Muscle of back (tissue), 11 donors: ENCODE data around the gene TRPC4AP. TPM values are rescaled to one million over a fixed set of nuclear protein-coding genes. Genes with fewer than 3 reads are reported as not detected.

Experiments
- DNase-seq, 3 donors: peaks; one replicate each; pipeline versions ENCODE4 v3.0.0 to v3.0.0-alpha.2; 2013
- polyA plus RNA-seq, 10 donors: library from polyadenylated mRNA; unstranded; fragments of 120-200 nt; gene quantifications; one replicate each; pipeline ENCODE4 v1.2.1, GENCODE V29; 2013; ENCODE audit not compliant: insufficient read length in 10 of 10

The TRPC4AP gene
- polyA plus RNA-seq, 10 donors, result 49.4 to 63.2 (median 54.0) TPM

DNA sequence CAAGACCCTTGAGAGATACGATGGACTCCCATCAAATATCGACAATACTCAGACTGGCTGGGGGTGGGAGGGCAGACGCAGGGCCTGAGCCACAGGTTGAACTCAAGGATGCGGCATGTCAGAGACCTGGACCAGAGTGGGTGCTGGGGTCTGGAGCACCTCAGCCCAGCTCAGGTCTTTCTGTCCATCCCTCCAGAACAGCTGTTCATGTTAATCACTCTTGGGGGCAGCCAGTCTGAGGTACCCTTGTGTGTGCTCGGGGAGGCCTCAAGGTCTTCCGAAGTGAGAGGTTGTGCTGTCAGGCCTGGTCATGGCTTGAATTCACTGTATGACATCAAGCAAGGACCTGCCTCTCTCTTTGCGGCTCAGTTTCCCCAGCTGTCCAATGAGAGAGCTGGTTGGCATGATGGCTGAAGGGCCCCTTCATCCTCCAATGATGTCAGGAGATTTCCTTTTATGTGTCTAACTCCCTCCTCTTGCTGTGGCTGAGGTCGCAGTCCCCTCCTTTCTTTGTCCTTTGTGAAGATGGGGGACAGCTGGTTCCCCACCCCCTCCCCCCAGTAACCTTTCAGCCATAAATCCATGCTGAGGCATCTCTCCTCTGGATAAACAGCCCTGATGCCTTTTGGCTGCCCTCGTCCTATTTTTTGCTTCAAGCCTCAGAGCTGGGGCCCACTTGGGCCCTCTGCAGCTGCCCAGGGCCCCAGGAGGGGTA, 121.6 kb downstream of the TRPC4AP start:
- no peak for DNase-seq

DNA sequence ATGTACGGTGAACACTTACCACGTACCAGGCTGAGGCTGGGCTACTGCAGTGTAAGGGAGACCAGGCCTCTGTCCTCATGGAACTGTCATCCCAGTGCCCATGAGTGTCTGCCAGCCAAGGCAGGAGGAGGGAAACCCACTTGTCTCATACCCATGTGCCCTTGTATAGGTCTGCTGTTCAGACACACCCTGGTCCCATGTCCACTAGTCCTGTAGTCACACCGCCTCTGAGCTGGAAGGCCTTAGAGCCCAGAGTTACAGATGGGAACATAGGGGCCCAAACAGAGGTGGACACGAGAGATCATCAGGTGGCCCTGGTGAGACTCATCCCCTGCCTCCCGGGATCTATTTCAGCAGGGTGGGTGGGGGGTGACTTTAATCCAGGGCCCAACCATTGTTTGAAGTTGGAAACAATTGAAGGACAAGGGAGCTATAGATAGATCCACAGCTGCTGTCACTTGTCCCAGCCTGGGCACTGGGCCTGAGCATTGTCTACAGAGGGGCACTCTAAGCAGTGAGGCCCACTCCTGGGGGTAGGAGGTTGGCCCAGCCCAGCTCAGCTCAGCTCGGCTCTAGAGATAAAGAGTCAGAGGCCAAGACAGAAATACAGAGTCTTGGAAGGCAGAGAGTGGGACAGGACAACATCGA, 122.3 kb downstream of the TRPC4AP start:
- DNase-seq, result no peak

DNA sequence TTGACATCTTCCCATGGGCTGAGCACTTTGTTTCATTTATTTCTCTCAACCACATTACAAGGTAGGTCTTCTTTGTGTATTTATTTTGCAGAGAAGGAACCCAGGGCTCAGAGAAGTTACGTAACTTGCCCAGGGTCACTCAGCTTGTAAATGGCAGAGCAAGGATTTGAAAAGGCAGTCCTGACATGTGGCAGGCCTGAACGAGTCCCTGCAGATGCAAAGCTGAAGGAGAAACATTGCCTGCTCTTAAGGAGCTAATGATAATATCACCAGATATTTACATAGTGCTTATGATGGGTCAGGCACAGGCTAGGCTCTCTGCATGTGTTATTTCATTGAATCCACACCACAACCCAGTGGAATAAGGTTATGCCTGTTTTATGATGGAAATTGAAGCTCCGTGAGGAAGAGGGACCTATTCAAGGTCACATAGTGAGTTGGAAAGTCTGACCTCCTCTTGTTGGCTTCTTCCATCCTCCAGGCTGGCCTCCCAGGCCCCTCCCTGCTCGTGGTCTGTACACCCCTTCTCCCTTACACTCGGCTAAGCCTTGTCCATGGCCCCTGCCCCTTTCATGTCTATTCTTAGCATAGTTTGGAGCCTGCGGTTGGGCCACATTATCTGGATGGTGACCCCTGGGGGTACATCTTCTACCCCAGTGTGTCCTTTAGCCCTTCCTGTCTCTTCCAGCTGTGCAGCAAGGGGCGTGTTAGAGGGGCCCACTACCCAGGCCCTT, 124.4 kb downstream of the TRPC4AP start:
- no peak for DNase-seq

DNA sequence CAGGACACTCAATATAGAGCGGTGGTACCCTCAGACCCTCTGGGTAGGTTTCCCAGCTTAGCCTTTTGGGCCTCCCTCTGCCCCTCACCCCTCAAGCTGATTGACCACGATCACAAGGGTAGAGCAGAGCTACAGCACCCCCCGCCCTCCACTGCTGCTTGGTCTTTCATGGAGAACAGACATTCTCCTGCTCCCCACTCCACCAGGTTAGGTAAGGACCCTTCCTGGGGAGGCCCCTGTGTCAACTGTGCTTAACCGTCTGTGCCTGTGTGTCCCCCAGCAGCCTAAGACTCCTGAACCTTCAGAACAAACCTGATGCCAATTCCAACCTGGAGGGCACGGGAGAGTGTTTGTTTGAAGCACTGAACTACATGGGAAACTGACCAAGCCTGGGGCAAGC, 125.2 kb downstream of the TRPC4AP start:
- DNase-seq, result no peak

DNA sequence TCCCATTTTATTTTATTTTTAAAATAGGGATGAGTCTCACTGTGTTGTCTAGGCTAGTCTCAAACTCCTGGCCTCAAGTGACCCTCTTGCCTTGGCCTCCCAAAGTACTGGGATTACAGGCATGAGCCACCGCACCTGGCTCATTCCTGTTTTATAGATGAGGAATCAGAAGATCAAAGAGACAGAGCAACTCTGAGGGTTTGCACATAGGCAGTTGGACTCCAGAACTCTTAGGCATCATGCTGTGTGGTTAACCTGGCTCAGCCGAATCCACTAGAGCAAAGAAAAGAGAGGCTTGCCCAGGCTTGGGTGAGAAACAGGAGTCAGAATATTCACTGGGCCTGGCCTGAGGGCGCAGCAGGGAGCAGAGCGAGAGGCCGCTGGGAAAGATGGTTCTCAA, 127.6 kb downstream of the TRPC4AP start:
- DNase-seq, result no peak

DNA sequence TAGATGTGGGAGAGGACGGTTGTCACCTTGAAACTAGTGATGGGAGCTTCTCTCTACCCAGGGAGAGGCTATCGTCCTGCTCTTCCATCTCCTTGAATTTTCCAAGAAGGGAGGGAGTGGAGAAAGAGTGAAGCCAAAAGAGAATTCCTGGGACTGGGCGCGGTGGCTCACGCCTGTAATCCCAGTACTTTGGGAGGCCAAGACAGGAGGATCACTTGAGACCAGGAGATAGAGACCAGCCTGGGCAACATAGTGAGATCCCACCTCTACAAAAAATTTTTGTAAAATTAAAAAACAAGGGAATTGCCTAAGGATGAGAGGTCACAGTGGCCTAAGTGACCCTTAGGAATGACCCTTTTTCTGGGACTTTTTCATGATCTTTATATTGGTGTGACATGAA, 128.1 kb downstream of the TRPC4AP start:
- no peak for DNase-seq

DNA sequence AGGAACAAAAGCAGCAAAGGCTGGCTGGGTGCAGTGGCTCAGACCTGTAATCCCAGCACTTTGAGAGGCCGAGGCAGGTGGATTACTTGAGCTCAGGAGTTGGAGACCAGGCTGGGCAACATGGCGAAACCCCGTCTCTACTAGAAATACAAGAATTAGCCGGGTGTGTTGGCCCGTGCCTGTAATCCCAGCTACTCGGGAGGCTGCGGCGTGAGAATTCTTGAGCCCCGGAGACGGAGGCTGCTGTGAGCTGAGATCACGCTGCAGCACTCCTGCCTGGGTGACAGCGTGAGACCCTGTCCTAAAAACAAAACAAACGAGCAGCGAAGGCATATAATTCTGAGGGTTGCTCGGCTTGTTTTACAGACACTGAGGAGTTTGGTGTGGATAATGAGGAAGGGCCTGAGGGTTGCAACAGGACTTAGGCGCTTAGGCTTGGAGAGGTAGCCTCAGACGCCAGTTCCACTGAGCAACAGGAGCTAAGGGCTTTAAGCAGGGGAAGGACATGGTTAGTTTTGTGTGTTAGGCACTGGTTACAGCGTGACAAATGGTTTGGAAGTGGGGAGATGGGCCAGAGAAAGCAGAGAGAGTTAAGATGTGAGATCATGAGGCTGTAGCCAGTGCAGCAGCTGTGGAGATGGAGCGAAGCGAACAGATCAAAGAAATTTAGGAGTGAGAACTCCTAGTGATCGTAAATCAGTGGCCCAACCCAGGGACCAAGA, 135.7 kb downstream of the TRPC4AP start:
- DNase-seq, result peak in 1 of 3 donors; percentile 32

DNA sequence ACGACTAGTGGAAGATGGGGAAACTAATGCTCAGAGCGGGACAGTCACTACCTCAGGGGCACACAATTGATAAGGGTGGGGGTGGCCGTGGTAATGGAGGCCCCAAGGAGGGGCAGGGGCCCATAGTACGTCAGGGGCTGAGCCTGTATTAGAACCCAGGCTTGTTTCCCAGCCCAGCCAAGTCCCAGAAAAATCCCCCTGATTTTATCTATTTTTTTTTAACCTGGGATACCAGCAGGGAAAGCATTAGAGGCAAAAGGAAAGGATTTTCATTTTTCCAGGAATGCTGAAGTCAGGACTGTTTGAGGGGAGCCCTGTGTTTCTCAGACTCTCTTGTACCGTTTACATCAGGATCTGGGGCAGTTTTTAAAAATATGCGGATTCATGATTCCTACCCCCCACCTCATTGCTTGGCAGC, 136.6 kb downstream of the TRPC4AP start:
- no peak for DNase-seq

DNA sequence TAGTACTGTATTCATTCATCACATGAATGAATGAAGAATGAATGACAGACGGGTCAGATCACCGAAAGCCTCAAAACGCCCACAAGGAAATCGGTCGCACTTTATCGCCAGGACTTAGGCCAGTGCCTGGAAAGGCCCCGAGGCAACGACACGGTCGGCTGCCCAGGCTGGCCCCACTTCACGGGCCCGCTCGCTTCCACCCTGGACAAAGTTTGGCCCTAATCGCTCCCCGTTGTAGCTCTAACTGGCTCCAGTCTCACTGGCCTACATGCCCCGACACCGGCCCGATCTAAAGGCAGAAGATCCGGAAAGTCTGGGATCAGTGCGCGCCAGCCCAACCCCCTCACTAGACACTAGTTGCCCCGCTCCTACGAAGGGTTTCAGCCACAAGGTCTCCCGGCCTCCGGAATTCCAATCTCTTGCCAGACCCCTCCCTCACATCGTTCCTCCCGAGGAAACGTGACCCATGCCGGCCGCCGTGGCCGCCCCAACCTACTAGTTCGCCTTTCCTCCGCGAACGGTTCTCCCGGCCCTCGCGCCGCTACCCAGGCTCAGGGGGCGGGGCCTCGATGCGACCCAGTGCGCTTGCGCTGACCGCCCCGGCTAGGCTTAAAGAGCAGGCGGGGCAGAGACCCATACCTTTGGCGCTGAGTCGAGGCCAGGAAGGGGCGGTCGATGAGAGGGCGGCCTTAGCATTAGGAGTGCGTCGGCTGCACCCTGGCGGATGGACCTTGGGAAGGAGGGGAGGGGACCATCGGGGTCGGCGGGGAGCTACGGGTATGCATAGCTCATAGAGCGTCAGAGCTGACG, 137.2 kb downstream of the TRPC4AP start, which contains the start of the genes GSS and MYH7B:
Gene GSS, minus strand, starts transcription at position 576 of the 810 bp plus-strand sequence. CDS start 3,954 bp downstream, outside the sequence.
Gene MYH7B, plus strand, starts transcription at position 638 of the 810 bp plus-strand sequence. CDS start 22,138 bp downstream, outside the sequence.
- peak; percentile 98 to 100 (median 99) for DNase-seq

DNA sequence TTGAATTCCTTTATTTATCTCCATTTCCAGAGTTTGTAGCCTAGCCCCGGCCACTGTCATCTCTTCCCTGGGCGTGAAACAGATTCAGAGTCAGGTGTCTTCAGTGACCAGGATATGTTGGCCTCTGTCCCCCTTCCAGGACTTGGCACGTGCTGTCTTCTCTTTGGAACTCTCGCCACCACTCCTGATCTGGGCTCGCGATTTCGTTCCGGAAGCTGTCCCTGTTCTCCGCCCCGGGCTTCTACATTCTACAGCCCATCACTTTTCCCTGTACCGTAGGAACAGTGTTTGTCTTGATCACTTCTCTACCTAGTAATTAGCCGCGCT, 137.7 kb downstream of the TRPC4AP start:
- DNase-seq, result peak in 2 of 3 donors; percentile 47

DNA sequence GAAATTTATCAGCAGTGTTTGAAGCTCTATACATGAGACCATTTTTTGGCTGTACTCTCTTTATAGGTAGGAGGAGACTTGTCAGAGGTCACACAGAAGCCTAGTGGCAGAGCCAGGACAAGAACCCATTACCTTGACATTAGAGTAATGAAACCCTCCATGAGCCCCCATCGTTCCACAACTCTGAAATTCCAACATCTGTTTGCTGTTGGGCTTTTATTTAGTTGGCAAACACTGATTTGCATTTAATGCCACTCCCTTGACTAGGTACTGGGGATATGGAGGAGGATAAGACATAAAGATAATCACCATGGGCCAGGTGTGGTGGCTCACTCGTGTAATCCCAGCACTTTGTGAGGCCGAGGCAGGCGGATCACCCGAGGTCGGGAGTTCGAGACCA, 138.6 kb downstream of the TRPC4AP start:
- DNase-seq, result no peak

DNA sequence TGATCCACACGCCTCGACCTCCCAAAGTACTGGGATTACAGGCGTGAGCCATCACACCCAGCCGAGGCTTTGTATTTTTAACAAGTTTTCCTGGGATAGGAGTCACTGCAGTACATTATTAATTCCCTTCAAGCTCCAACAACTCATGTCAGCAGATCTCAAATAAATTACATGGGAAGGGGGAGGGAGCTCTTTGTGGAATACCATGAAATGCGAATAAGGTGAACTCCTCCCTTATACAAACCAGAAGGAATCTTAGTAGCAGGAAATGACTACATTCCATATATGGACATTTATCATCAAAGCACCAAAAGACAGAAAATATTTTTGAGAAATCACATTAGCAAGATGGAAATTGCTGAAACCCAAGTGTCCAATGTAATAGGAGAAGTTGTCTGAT, 139.9 kb downstream of the TRPC4AP start:
- DNase-seq, result peak in 1 of 3 donors; percentile 51

Other genes starting within 250 kb of the TRPC4AP start
- 10 to 100 TPM; 10.8 to 26.1 (median 16.2) TPM for gene GGT7, start 220.0 kb downstream of the TRPC4AP start, polyA plus RNA-seq
- 10 to 100 TPM; 40.4 to 65.1 (median 49.6) TPM for gene ACSS2, start 216.2 kb downstream of the TRPC4AP start, polyA plus RNA-seq
- 10 to 100 TPM; 22.5 to 34.4 (median 28.2) TPM for gene GSS, start 137.0 kb downstream of the TRPC4AP start, polyA plus RNA-seq
- gene MYH7B, start 136.9 kb downstream of the TRPC4AP start, polyA plus RNA-seq, result 100 to 1,000 TPM in 1 of 10 donors, 10 to 100 TPM in 9; 18.4 to 132 (median 74.6) TPM
- 10 to 100 TPM in 2 of 10 donors, 1 to 10 TPM in 8; 7.7 to 10.2 (median 8.8) TPM for gene EDEM2, start 54.5 kb upstream of the TRPC4AP start, polyA plus RNA-seq
- gene PROCR, start 79.3 kb upstream of the TRPC4AP start, polyA plus RNA-seq, result 10 to 100 TPM; 37.4 to 58.1 (median 46.2) TPM
- under 1 TPM; 0.25 to 0.59 (median 0.51) TPM for gene MMP24, start 133.9 kb upstream of the TRPC4AP start, polyA plus RNA-seq
- gene MMP24OS, start 185.3 kb upstream of the TRPC4AP start, polyA plus RNA-seq, result 10 to 100 TPM; 18.9 to 25.9 (median 21.9) TPM
- gene EIF6, start 192.0 kb upstream of the TRPC4AP start, polyA plus RNA-seq, result 100 to 1,000 TPM in 1 of 10 donors, 10 to 100 TPM in 9; 50.4 to 100 (median 69.3) TPM
- gene FAM83C, start 199.6 kb upstream of the TRPC4AP start, polyA plus RNA-seq, result 1 to 10 TPM in 2 of 10 donors, not detected in 8; 3.0 to 4.7 TPM